Neural progenitor cell (in vitro differentiated cells): ENCODE results near the gene GDF7. TPM values are rescaled to one million over a fixed set of nuclear protein-coding genes. Genes with fewer than 3 reads are reported as not detected.

Source experiments
- DNase-seq: peaks from one replicate; pipeline ENCODE4 v3.0.0-alpha.2; 2016; ENCODE audit warnings: low spot score
- H2AFZ ChIP-seq: fragments of 200-600 bp; sonication (generic); replicated peaks from 2 replicates; pipeline ENCODE4 v1.6.1; 2016; ENCODE audit warnings: antibody characterized with exemption
- H3F3A ChIP-seq: fragments of 200-600 bp; sonication (generic); 2 replicates; pipeline ENCODE4 v1.6.1; 2016; ENCODE audit warnings: antibody characterized with exemption, low read depth
- H3K27ac ChIP-seq: fragments of 200-600 bp; sonication (generic); 2 replicates; pipeline ENCODE4 v1.5.1; 2016; ENCODE audit warnings: mild to moderate bottlenecking
- H3K27me3 ChIP-seq: fragments of 200-600 bp; sonication (generic); 2 replicates; pipeline ENCODE4 v1.6.1; 2016; ENCODE audit warnings: mild to moderate bottlenecking, moderate library complexity
- H3K36me3 ChIP-seq: fragments of 200-600 bp; sonication (generic); 2 replicates; pipeline ENCODE4 v1.5.1; 2016
- H3K4me1 ChIP-seq: fragments of 200-600 bp; sonication (generic); 2 replicates; pipeline ENCODE4 v1.6.1; 2016; ENCODE audit warnings: mixed run types
- H3K4me2 ChIP-seq: fragments of 200-600 bp; sonication (generic); 2 replicates; pipeline ENCODE4 v1.6.1; 2016
- H3K4me3 ChIP-seq: fragments of 200-600 bp; sonication (generic); 2 replicates; pipeline ENCODE4 v1.5.1; 2016
- H3K79me2 ChIP-seq: fragments of 200-600 bp; sonication (generic); 2 replicates; pipeline ENCODE4 v1.6.1; 2016; ENCODE audit warnings: low read depth
- H3K9ac ChIP-seq: fragments of 200-600 bp; sonication (generic); 2 replicates; pipeline ENCODE4 v1.6.1; 2016
- H3K9me3 ChIP-seq: fragments of 200-600 bp; sonication (generic); 2 replicates; pipeline ENCODE4 v1.5.1; 2016; ENCODE audit warnings: low read depth
- H4K20me1 ChIP-seq: fragments of 200-600 bp; sonication (generic); 2 replicates; pipeline ENCODE4 v1.6.1; 2016; ENCODE audit warnings: low read depth
- H3K27ac Mint-ChIP-seq: 3 replicates; pipeline ENCODE4 v1.8.0; 2021; ENCODE audit warnings: mixed read lengths
- H3K27me3 Mint-ChIP-seq: 2 replicates; pipeline ENCODE4 v1.8.0; 2022; ENCODE audit warnings: low read depth, mild to moderate bottlenecking, inconsistent platforms, moderate library complexity, mixed read lengths; ENCODE audit not compliant: insufficient read depth
- H3K36me3 Mint-ChIP-seq: 3 replicates; pipeline ENCODE4 v1.8.0; 2021; ENCODE audit warnings: mixed read lengths
- H3K4me1 Mint-ChIP-seq: 3 replicates; pipeline ENCODE4 v1.8.0; 2021; ENCODE audit warnings: mixed read lengths
- H3K4me3 Mint-ChIP-seq: 3 replicates; pipeline ENCODE4 v1.8.0; 2021; ENCODE audit warnings: mild to moderate bottlenecking, moderate library complexity, mixed read lengths
- H3K9me3 Mint-ChIP-seq: 3 replicates; pipeline ENCODE4 v1.8.0; 2020; ENCODE audit warnings: mixed read lengths
- EZH2 ChIP-seq: fragments of 200-600 bp; sonication (generic); IDR thresholded peaks from 2 replicates; pipeline ENCODE4 v1.6.1; 2017; ENCODE audit warnings: antibody characterized with exemption, mild to moderate bottlenecking, moderate library complexity
- EZH2phosphoT487 ChIP-seq: fragments of 200-600 bp; sonication (generic); IDR thresholded peaks from 2 replicates; pipeline ENCODE4 v1.6.1; 2017; ENCODE audit warnings: antibody characterized with exemption
- total RNA-seq: library from RNA; depleted of rRNA; stranded (reverse); fragments of >200 nt; gene quantifications from 2 replicates; pipeline ENCODE4 v1.2.3, GENCODE V29; 2015; ENCODE audit warnings: low replicate concordance
- TF ChIP-seq, protein P1 (sequence below): fragments of 200-600 bp; sonication (generic); IDR thresholded peaks from 2 replicates; pipeline ENCODE4 v1.5.1; 2017; ENCODE audit warnings: antibody characterized with exemption, mild to moderate bottlenecking

The GDF7 gene
- total RNA-seq, 1 donor from 2014 or later, result not detected

DNA sequence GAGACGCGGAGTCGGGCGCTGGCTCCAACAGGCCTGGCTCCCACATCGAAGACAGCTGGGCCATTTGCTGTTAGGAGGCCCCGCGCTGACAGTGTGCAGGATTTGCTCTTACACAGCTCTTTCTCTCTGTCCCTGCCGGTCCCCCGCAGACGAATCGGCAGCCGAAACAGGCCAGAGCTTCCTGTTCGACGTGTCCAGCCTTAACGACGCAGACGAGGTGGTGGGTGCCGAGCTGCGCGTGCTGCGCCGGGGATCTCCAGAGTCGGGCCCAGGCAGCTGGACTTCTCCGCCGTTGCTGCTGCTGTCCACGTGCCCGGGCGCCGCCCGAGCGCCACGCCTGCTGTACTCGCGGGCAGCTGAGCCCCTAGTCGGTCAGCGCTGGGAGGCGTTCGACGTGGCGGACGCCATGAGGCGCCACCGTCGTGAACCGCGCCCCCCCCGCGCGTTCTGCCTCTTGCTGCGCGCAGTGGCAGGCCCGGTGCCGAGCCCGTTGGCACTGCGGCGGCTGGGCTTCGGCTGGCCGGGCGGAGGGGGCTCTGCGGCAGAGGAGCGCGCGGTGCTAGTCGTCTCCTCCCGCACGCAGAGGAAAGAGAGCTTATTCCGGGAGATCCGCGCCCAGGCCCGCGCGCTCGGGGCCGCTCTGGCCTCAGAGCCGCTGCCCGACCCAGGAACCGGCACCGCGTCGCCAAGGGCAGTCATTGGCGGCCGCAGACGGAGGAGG is 3.5 kb downstream of the GDF7 start:
- DNase-seq, result peak; percentile 63
- Histone ChIP-seq H3K27ac (no peak overlapping the region), H3K4me2 (peak overlapping the region; percentile 56), H3K4me3 (no peak overlapping the region), H3K9me3 (no peaks in the 10 kb centered on the region), H2AFZ (peak overlapping the region; percentile 53), H3K79me2 (no peaks in the 10 kb centered on the region), H3K36me3 (no peaks in the 10 kb centered on the region), H3K4me1 (peaks cover 37% of the 10 kb centered on the region), H3K9ac (no peak overlapping the region), H3F3A (peaks cover 9% of the 10 kb centered on the region), H4K20me1 (peaks cover 75% of the 10 kb centered on the region), H3K27me3 (peaks cover 100% of the 10 kb centered on the region)
- H3K4me1 Mint-ChIP-seq, result peaks cover 37% of the 10 kb centered on the region
- H3K27me3 Mint-ChIP-seq, result peaks cover 75% of the 10 kb centered on the region
- peak overlapping the region; percentile 72 for H3K4me3 Mint-ChIP-seq
- TF ChIP-seq EZH2 (peak; percentile 96), EZH2phosphoT487 (peak; percentile 87)
- TF ChIP-seq, protein P1, sequence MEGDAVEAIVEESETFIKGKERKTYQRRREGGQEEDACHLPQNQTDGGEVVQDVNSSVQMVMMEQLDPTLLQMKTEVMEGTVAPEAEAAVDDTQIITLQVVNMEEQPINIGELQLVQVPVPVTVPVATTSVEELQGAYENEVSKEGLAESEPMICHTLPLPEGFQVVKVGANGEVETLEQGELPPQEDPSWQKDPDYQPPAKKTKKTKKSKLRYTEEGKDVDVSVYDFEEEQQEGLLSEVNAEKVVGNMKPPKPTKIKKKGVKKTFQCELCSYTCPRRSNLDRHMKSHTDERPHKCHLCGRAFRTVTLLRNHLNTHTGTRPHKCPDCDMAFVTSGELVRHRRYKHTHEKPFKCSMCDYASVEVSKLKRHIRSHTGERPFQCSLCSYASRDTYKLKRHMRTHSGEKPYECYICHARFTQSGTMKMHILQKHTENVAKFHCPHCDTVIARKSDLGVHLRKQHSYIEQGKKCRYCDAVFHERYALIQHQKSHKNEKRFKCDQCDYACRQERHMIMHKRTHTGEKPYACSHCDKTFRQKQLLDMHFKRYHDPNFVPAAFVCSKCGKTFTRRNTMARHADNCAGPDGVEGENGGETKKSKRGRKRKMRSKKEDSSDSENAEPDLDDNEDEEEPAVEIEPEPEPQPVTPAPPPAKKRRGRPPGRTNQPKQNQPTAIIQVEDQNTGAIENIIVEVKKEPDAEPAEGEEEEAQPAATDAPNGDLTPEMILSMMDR, result no peak
- no peak overlapping the region for H3K27ac Mint-ChIP-seq
- peaks cover 7% of the 10 kb centered on the region for H3K36me3 Mint-ChIP-seq
- no peaks in the 10 kb centered on the region for H3K9me3 Mint-ChIP-seq

DNA sequence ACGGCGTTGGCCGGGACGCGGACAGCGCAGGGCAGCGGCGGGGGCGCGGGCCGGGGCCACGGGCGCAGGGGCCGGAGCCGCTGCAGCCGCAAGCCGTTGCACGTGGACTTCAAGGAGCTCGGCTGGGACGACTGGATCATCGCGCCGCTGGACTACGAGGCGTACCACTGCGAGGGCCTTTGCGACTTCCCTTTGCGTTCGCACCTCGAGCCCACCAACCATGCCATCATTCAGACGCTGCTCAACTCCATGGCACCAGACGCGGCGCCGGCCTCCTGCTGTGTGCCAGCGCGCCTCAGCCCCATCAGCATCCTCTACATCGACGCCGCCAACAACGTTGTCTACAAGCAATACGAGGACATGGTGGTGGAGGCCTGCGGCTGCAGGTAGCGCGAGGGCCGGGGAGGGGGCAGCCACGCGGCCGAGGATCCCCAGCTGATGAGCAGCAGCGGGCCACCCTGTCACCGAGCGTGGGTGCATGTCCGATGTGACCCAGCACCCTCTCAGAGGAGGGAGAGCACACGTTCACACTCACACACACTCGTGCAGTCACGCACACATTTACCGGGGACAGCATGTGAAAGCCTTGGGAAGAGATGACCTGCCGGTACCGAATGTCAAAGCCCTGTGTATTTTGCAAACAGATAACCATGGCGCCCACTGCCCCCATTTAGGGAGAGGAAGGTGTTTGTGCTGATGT is 4.2 kb downstream of the GDF7 start:
- Histone ChIP-seq H3K36me3 (no peaks in the 10 kb centered on the region), H2AFZ (peak overlapping the region; percentile 53), H4K20me1 (peaks cover 76% of the 10 kb centered on the region), H3K4me2 (peak overlapping the region; percentile 56), H3K27me3 (peaks cover 97% of the 10 kb centered on the region), H3K79me2 (no peaks in the 10 kb centered on the region), H3K9ac (no peak overlapping the region), H3K9me3 (no peaks in the 10 kb centered on the region), H3K27ac (no peak overlapping the region), H3K4me3 (no peak overlapping the region), H3K4me1 (peaks cover 30% of the 10 kb centered on the region), H3F3A (peaks cover 9% of the 10 kb centered on the region)
- TF ChIP-seq EZH2 (peak; percentile 61), EZH2phosphoT487 (peak; percentile 56)
- TF ChIP-seq, protein P1, result no peak
- peak; percentile 52 for DNase-seq
- Mint-ChIP-seq H3K27me3 (peaks cover 73% of the 10 kb centered on the region), H3K9me3 (no peaks in the 10 kb centered on the region), H3K4me1 (peaks cover 41% of the 10 kb centered on the region), H3K27ac (no peak overlapping the region), H3K4me3 (peak overlapping the region; percentile 52), H3K36me3 (peaks cover 7% of the 10 kb centered on the region)

DNA sequence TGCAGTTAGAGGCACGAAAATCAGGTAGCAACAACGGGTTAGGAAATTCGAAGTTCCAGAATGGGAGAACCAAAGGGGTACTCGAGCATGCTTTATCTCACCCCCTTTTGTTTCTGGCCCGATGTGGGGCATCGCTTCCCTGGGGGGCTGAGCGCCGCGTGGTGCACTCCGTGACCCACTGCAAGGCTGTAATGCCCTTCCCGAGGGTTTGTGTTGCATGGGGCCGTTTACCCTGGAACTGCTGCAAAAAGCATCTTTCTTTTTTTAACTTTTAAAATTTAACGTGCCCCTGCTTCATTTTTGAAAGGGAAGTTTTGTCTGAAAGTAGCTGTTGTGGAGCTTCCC is 4.8 kb downstream of the GDF7 start:
- H3K36me3 ChIP-seq, result no peaks in the 10 kb centered on the region
- H3K79me2 ChIP-seq, result no peaks in the 10 kb centered on the region
- H3K27me3 ChIP-seq, result peaks cover 92% of the 10 kb centered on the region
- peak; percentile 37 for DNase-seq
- H3K4me1 Mint-ChIP-seq, result peaks cover 42% of the 10 kb centered on the region
- no peak overlapping the region for H3K27ac Mint-ChIP-seq
- no peak overlapping the region for H3K9ac ChIP-seq
- no peaks in the 10 kb centered on the region for H3K9me3 Mint-ChIP-seq
- peaks cover 7% of the 10 kb centered on the region for H3K36me3 Mint-ChIP-seq
- peaks cover 77% of the 10 kb centered on the region for H4K20me1 ChIP-seq
- H3K4me1 ChIP-seq, result peaks cover 28% of the 10 kb centered on the region
- no peak overlapping the region for H2AFZ ChIP-seq
- H3K27me3 Mint-ChIP-seq, result peaks cover 69% of the 10 kb centered on the region
- no peak for TF ChIP-seq EZH2
- peak; percentile 36 for TF ChIP-seq EZH2phosphoT487
- TF ChIP-seq, protein P1, result no peak
- peaks cover 9% of the 10 kb centered on the region for H3F3A ChIP-seq
- H3K4me3 Mint-ChIP-seq, result peak overlapping the region; percentile 52
- H3K4me3 ChIP-seq, result no peak overlapping the region
- peak overlapping the region; percentile 49 for H3K4me2 ChIP-seq
- H3K27ac ChIP-seq, result no peak overlapping the region
- H3K9me3 ChIP-seq, result no peaks in the 10 kb centered on the region
